IMR-90 (cell line): ENCODE data around the gene MMP24. TPM values are rescaled to one million over a fixed set of nuclear protein-coding genes. Genes with fewer than 3 reads are reported as not detected.

ENCODE experiments used
- ATAC-seq: fragments of 200-7000 bp; cut with Tn5 transposase; 2 replicates; pipeline ENCODE4 v1.9.1; 2020; ENCODE audit warnings: low read depth, mild to moderate bottlenecking, moderate library complexity
- BruUV-seq: library from RNA; stranded (reverse); fragments of 400-500 nt; replicated peaks from 2 replicates; lab custom pipeline; 2021; lab: Mats Ljungman, UMichigan
- CTCF ChIA-PET: fragments of 300-600 bp; formaldehyde crosslinking; extraction: SDS; loops from one replicate; lab custom pipeline; 2021; ENCODE audit warnings: antibody characterized with exemption; lab: Yijun Ruan, JAX
- POLR2A ChIA-PET: fragments of 300-600 bp; sonication (Branson Sonifier 250); formaldehyde crosslinking; loops from one replicate; lab custom pipeline; 2022; ENCODE audit warnings: antibody characterized with exemption; ENCODE audit not compliant: unreplicated experiment; lab: Charles Lee
- DNase-seq: peaks from one replicate; pipeline ENCODE4 v3.0.0; 2013
- H2AFZ ChIP-seq: replicated peaks from 2 replicates; pipeline ENCODE3; 2013; ENCODE audit warnings: low read length, mild to moderate bottlenecking; ENCODE audit not compliant: poor library complexity
- H2AK5ac ChIP-seq: 2 replicates; pipeline ENCODE4 v1.6.1; 2013; ENCODE audit warnings: low read depth, low read length, inconsistent platforms
- H2AK9ac ChIP-seq: replicated peaks from 2 replicates; pipeline ENCODE3; 2013; ENCODE audit warnings: mild to moderate bottlenecking, low read depth, low read length, moderate library complexity; ENCODE audit not compliant: poor library complexity
- H2BK120ac ChIP-seq: 2 replicates; pipeline ENCODE4 v1.6.1; 2013; ENCODE audit warnings: low read depth, low read length, inconsistent platforms
- H2BK15ac ChIP-seq: 3 replicates; pipeline ENCODE4 v1.6.1; 2013; ENCODE audit warnings: low read depth, low read length, inconsistent platforms
- H2BK20ac ChIP-seq: 2 replicates; pipeline ENCODE4 v1.6.1; 2013; ENCODE audit warnings: low read depth, mild to moderate bottlenecking, inconsistent platforms, low read length, moderate library complexity
- H2BK5ac ChIP-seq: 2 replicates; pipeline ENCODE4 v1.6.1; 2013; ENCODE audit warnings: mild to moderate bottlenecking, low read depth, low read length, inconsistent platforms; ENCODE audit not compliant: poor library complexity, severe bottlenecking
- H3K14ac ChIP-seq: replicated peaks from 2 replicates; pipeline ENCODE4 v1.6.1; 2013; ENCODE audit warnings: low read depth, low read length, inconsistent platforms
- H3K18ac ChIP-seq: 2 replicates; pipeline ENCODE4 v1.6.1; 2013; ENCODE audit warnings: low read depth, low read length, control low read depth
- H3K23ac ChIP-seq: 2 replicates; pipeline ENCODE4 v1.6.1; 2013; ENCODE audit warnings: low read depth, low read length, inconsistent platforms
- H3K27ac ChIP-seq: 2 replicates; pipeline ENCODE4 v1.5.1; 2013; ENCODE audit warnings: mild to moderate bottlenecking, control low read depth, low read length; ENCODE audit not compliant: insufficient read depth
- H3K27me3 ChIP-seq: 2 replicates; pipeline ENCODE4 v1.6.1; 2013; ENCODE audit warnings: low read length; ENCODE audit not compliant: control insufficient read depth, insufficient read depth
- H3K36me3 ChIP-seq: 2 replicates; pipeline ENCODE4 v1.6.1; 2013; ENCODE audit warnings: low read length, mixed read lengths; ENCODE audit not compliant: control insufficient read depth, insufficient read depth
- H3K4ac ChIP-seq: 2 replicates; pipeline ENCODE4 v1.6.1; 2013; ENCODE audit warnings: low read depth, low read length, inconsistent platforms
- H3K4me1 ChIP-seq: 2 replicates; pipeline ENCODE4 v1.6.1; 2013; ENCODE audit warnings: low read length, mixed read lengths; ENCODE audit not compliant: control insufficient read depth, insufficient read depth
- H3K4me2 ChIP-seq: 2 replicates; pipeline ENCODE4 v1.6.1; 2013; ENCODE audit warnings: low read depth, mild to moderate bottlenecking, control low read depth, low read length, moderate library complexity
- H3K4me3 ChIP-seq: 2 replicates; pipeline ENCODE4 v1.5.1; 2013; ENCODE audit warnings: low read depth, mild to moderate bottlenecking, control low read depth, low read length, moderate library complexity; ENCODE audit not compliant: insufficient read depth
- H3K56ac ChIP-seq: 2 replicates; pipeline ENCODE4 v1.6.1; 2013; ENCODE audit warnings: low read length, inconsistent platforms; ENCODE audit not compliant: insufficient read depth; ENCODE audit errors: extremely low read depth
- H3K79me1 ChIP-seq, 2 experiments: 2 replicates each; pipeline ENCODE4 v1.6.1; 2013; ENCODE audit warnings: low read length in 2 of 2, inconsistent platforms in 1 of 2, low read depth in 1 of 2
- H3K9ac ChIP-seq: 2 replicates; pipeline ENCODE4 v1.6.1; 2013; ENCODE audit warnings: low read depth, low read length, control low read depth
- H3K9me1 ChIP-seq: 2 replicates; pipeline ENCODE4 v1.6.1; 2013; ENCODE audit warnings: low read length, inconsistent platforms; ENCODE audit not compliant: insufficient read depth
- H3K9me3 ChIP-seq: 2 replicates; pipeline ENCODE4 v1.6.1; 2013; ENCODE audit warnings: low read length; ENCODE audit not compliant: control insufficient read depth, insufficient read depth
- H4K20me1 ChIP-seq: 2 replicates; pipeline ENCODE4 v1.6.1; 2013; ENCODE audit warnings: low read length, inconsistent platforms; ENCODE audit not compliant: insufficient read depth
- H4K5ac ChIP-seq: 2 replicates; pipeline ENCODE4 v1.6.1; 2013; ENCODE audit warnings: mild to moderate bottlenecking, low read depth, low read length, control low read depth
- H4K8ac ChIP-seq, 2 experiments: 2 replicates each; pipeline ENCODE4 v1.6.1; 2013; ENCODE audit warnings: low read depth in 2 of 2, low read length in 2 of 2, control low read depth in 1 of 2, inconsistent platforms in 1 of 2
- H4K91ac ChIP-seq: 2 replicates; pipeline ENCODE4 v1.6.1; 2013; ENCODE audit warnings: low read depth, low read length, inconsistent platforms; ENCODE audit not compliant: insufficient read depth
- BHLHE40 ChIP-seq: fragments of 150-350 bp; IDR thresholded peaks from 2 replicates; pipeline ENCODE4 v1.6.1; 2016; ENCODE audit warnings: mild to moderate bottlenecking, low read depth, low read length
- CEBPB ChIP-seq: IDR thresholded peaks from 2 replicates; pipeline ENCODE4 v1.6.1; 2012; ENCODE audit warnings: low read depth, low read length, improper control_type of control experiment
- CHD1 ChIP-seq: IDR thresholded peaks from 2 replicates; pipeline ENCODE4 v1.6.1; 2012; ENCODE audit warnings: low read depth, low read length, improper control_type of control experiment
- CTCF ChIP-seq: conservative IDR thresholded peaks from 2 replicates; pipeline ENCODE4 v1.5.1; 2012; ENCODE audit warnings: mild to moderate bottlenecking, low read depth, low read length, improper control_type of control experiment
- FOS ChIP-seq: fragments of 150-350 bp; IDR thresholded peaks from 2 replicates; pipeline ENCODE4 v1.6.1; 2016; ENCODE audit warnings: low read depth, low read length
- MAFK ChIP-seq: IDR thresholded peaks from 2 replicates; pipeline ENCODE4 v1.6.1; 2012; ENCODE audit warnings: low read depth, low read length, improper control_type of control experiment
- MAZ ChIP-seq: IDR thresholded peaks from 2 replicates; pipeline ENCODE4 v1.6.1; 2012; ENCODE audit warnings: low read depth, mild to moderate bottlenecking, low read length, improper control_type of control experiment, moderate library complexity, borderline replicate concordance
- MXI1 ChIP-seq: IDR thresholded peaks from 2 replicates; pipeline ENCODE4 v1.6.1; 2012; ENCODE audit warnings: low read depth, mild to moderate bottlenecking, low read length, moderate library complexity, borderline replicate concordance
- NFE2L2 ChIP-seq: fragments of 150-350 bp; IDR thresholded peaks from 2 replicates; pipeline ENCODE4 v1.6.1; 2016; ENCODE audit warnings: low read depth, mild to moderate bottlenecking, low read length
- POLR2A ChIP-seq: IDR thresholded peaks from 2 replicates; pipeline ENCODE4 v1.6.1; 2012; ENCODE audit warnings: mild to moderate bottlenecking, low read depth, low read length
- RAD21 ChIP-seq: IDR thresholded peaks from 2 replicates; pipeline ENCODE4 v1.6.1; 2012; ENCODE audit warnings: low read length, improper control_type of control experiment
- RCOR1 ChIP-seq: IDR thresholded peaks from 2 replicates; pipeline ENCODE4 v1.6.1; 2012; ENCODE audit warnings: mild to moderate bottlenecking, low read length, improper control_type of control experiment; ENCODE audit not compliant: insufficient replicate concordance
- RFX5 ChIP-seq: IDR thresholded peaks from 2 replicates; pipeline ENCODE4 v1.8.0; 2012; ENCODE audit warnings: low read depth, mild to moderate bottlenecking, low read length, moderate library complexity
- SMC3 ChIP-seq: fragments of 150-350 bp; IDR thresholded peaks from 2 replicates; pipeline ENCODE4 v1.6.1; 2016; ENCODE audit warnings: low read depth, mild to moderate bottlenecking, antibody characterized with exemption, low read length, moderate library complexity
- USF2 ChIP-seq: fragments of 150-350 bp; IDR thresholded peaks from 2 replicates; pipeline ENCODE4 v1.6.1; 2017; ENCODE audit warnings: mild to moderate bottlenecking, antibody characterized with exemption, low read length, low read depth
- WGBS, 2 experiments: methylation state at CpG; one replicate each; pipeline versions ENCODE4 v1.1.5 to v1.1.7; 2013; ENCODE audit warnings: missing lambda C conversion rate in 2 of 2; ENCODE audit not compliant: insufficient read length in 1 of 2; ENCODE audit errors: extremely low coverage in 2 of 2; 5-methylcytosine and 5-hydroxymethylcytosine counted together
- dilution Hi-C: fragments of 300-500 bp; cut with HindIII; formaldehyde crosslinking; loops from one replicate; pipeline ENCODE4 v1.14.3; 2018; ENCODE audit warnings: low sequenced_read_pairs; ENCODE audit not compliant: unreplicated experiment
- in situ Hi-C: fragments of 300-500 bp; cut with MboI; formaldehyde crosslinking; loops from 3 replicates; pipeline ENCODE4 v1.14.3; 2019; ENCODE audit warnings: low sequenced_read_pairs, inconsistent platforms, mixed read lengths
- intact Hi-C: fragments of 100-400 bp; cut with micrococcal nuclease; formaldehyde crosslinking; loops from 2 replicates; pipeline ENCODE4 v1.10.0; 2022
- polyA plus RNA-seq, 3 experiments: library from polyadenylated mRNA; depleted of rRNA; stranded (reverse); fragments of >200 nt; gene quantifications; 2 replicates each; pipeline ENCODE4 v1.2.3, GENCODE V29; 2012; ENCODE audit warnings: low replicate concordance in 1 of 3
- total RNA-seq: library from RNA; depleted of rRNA; stranded (reverse); fragments of >200 nt; gene quantifications from 2 replicates; pipeline ENCODE4 v1.2.3, GENCODE V29; 2012
- TF ChIP-seq, protein P1 (sequence below): fragments of 150-350 bp; IDR thresholded peaks from 2 replicates; pipeline ENCODE4 v1.6.1; 2016; ENCODE audit warnings: low read depth, mild to moderate bottlenecking, low read length, moderate library complexity, borderline replicate concordance

The MMP24 gene
- total and polyA plus RNA-seq, 2 of the 4 experiments (the other 2 are of a cell fraction): 0.36 to 0.79 TPM

DNA sequence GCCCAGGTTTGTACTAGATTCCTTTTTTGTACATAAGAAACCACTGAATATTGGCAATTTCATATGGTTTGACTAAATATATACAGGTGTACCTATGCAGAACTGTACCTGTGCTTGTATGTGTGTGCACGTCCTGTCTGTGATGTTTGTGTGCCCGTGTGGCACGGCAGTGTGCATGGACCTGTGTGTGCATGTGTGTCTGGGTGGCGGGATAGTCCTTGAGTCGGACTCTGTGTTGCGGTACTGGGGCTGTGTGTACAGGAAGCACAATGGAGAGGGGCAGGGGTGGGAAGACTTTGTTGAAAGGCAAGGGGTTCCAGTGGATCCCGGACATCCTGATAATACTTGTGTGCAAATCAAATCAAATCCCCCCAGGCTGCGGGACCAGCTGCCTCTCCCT lies 69.2 kb downstream of the MMP24 start:
- Histone ChIP-seq H4K8ac (no peak overlapping the region), H3K23ac (no peak overlapping the region), H2BK15ac (no peak overlapping the region), H3K27me3 (peaks cover 2% of the 10 kb centered on the region), H3K9me3 (no peaks in the 10 kb centered on the region), H2BK5ac (no peak overlapping the region), H4K91ac (no peak overlapping the region), H3K4me3 (no peak overlapping the region), H3K9me1 (0 out of 2 replicates have a peak, but pooled peaks cover 5% of the 10 kb centered on the region), H3K27ac (no peak overlapping the region), H3K56ac (no peak overlapping the region), H3K4me1 (peaks cover 1% of the 10 kb centered on the region; the same call in 1 of the 2 replicates), H2AK9ac (no peak overlapping the region), H4K5ac (no peak overlapping the region), H3K4ac (no peak overlapping the region), H2BK120ac (no peak overlapping the region), H2AFZ (no peak overlapping the region), H3K4me2 (no peak overlapping the region), H3K14ac (no peak overlapping the region), H2AK5ac (no peak overlapping the region), H3K36me3 (no peaks in the 10 kb centered on the region), H2BK20ac (no peak overlapping the region), H3K9ac (no peak overlapping the region), H4K20me1 (no peaks in the 10 kb centered on the region), H3K79me1 (no peaks in the 10 kb centered on the region), H3K18ac (no peak overlapping the region)
- ChIA-PET CTCF (no interaction called here), POLR2A (no interaction called here)
- in situ Hi-C loops (no loop called here), intact Hi-C loops (no loop called here), dilution Hi-C loops (no loop called here)
- TF ChIP-seq NFE2L2: no peak
- no peak for TF ChIP-seq RFX5
- no peak for TF ChIP-seq SMC3
- no peak for TF ChIP-seq POLR2A
- no peak for TF ChIP-seq RCOR1
- TF ChIP-seq, protein P1, sequence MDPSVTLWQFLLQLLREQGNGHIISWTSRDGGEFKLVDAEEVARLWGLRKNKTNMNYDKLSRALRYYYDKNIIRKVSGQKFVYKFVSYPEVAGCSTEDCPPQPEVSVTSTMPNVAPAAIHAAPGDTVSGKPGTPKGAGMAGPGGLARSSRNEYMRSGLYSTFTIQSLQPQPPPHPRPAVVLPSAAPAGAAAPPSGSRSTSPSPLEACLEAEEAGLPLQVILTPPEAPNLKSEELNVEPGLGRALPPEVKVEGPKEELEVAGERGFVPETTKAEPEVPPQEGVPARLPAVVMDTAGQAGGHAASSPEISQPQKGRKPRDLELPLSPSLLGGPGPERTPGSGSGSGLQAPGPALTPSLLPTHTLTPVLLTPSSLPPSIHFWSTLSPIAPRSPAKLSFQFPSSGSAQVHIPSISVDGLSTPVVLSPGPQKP: no peak
- TF ChIP-seq CHD1: no peak
- no peak for TF ChIP-seq RAD21
- no peak for TF ChIP-seq FOS
- no peak for TF ChIP-seq USF2
- TF ChIP-seq MAFK: no peak
- TF ChIP-seq MAZ: no peak
- TF ChIP-seq CEBPB: no peak
- no peak for TF ChIP-seq BHLHE40
- TF ChIP-seq MXI1: no peak
- no peak for TF ChIP-seq CTCF
- WGBS, 2 experiments: 100% methylated on average over 2 of the region's 8 CpGs; no CpG with 5 or more reads in 1 of the 2 experiments
- BruUV-seq: no TSS peak
- DNase-seq (no peak), ATAC-seq (no peak)
